Activated T-helper 1 cell treated with anti-CD3 and anti-CD28 coated beads, Interleukin-12 subunit alpha, Interleukin-12 subunit beta, Interleukin-2, Interleukin-4 antibody, amounts not matched to agents 30 ng/mL and 10 ng/mL and 1 ng/mL, durations not matched to agents 14 hours and 24 hours and 36 hours (primary cell): Measurements from ENCODE around the gene TRMT1L. TPM values are rescaled to one million over a fixed set of nuclear protein-coding genes. Genes with fewer than 3 reads are reported as not detected.

Source experiments
- DNase-seq: peaks from one replicate; pipeline ENCODE4 v3.0.0; 2021; ENCODE audit warnings: low spot score
- H3K27ac Mint-ChIP-seq: one replicate; pipeline ENCODE4 v1.8.0; 2021; ENCODE audit warnings: mild to moderate bottlenecking, mixed read lengths
- H3K27me3 Mint-ChIP-seq: one replicate; pipeline ENCODE4 v1.8.0; 2022; ENCODE audit warnings: mild to moderate bottlenecking, moderate library complexity, mixed read lengths; ENCODE audit not compliant: insufficient read depth
- H3K36me3 Mint-ChIP-seq: one replicate; pipeline ENCODE4 v1.8.0; 2021; ENCODE audit warnings: low read depth, mixed read lengths
- H3K4me1 Mint-ChIP-seq: one replicate; pipeline ENCODE4 v1.8.0; 2021; ENCODE audit warnings: low read depth, mixed read lengths
- H3K4me3 Mint-ChIP-seq: one replicate; pipeline ENCODE4 v1.8.0; 2021; ENCODE audit warnings: mild to moderate bottlenecking, moderate library complexity, mixed read lengths
- H3K9me3 Mint-ChIP-seq: one replicate; pipeline ENCODE4 v1.8.0; 2021; ENCODE audit warnings: mixed read lengths
- intact Hi-C: fragments of 100-400 bp; cut with micrococcal nuclease; formaldehyde crosslinking; loops from one replicate; pipeline ENCODE4 v1.15.1; 2024
- total RNA-seq: library from RNA; stranded (reverse); gene quantifications from 2 replicates; pipeline ENCODE4 v1.2.3, GENCODE V29; 2022

TRMT1L gene
- total RNA-seq, 1 donor from 2014 or later = 16.7 TPM

DNA sequence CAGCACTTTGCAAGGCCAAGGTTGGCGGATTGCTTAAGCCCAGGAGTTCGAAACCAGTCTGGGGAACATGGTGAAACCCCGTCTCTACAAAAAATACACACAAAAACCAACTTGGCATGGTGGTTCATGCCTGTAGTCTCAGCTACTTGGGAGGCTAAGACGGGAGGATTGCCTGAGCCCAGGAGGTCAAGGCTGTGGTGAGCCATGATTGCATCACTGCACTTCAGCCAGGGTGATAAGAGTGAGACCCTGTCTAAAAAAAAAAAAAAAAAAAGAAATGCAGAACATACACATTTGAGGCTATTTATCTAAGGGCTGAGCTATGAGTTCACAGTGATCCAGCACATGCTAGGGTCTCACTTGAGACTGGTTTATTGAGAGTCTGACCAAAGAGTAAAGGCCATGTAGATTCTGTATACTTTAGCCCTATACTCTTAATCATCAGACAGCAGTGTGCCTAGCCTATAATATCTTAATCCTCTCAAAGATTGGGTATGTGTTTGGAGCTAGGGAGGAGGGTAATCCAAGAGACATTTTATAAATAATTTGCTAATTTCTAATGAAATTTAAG is 87.5 kb downstream of the TRMT1L start:
- no peak overlapping the region for H3K4me3 Mint-ChIP-seq
- H3K27me3 Mint-ChIP-seq = no peaks in the 10 kb centered on the region
- H3K36me3 Mint-ChIP-seq = peaks cover 13% of the 10 kb centered on the region
- no peak overlapping the region for H3K27ac Mint-ChIP-seq
- DNase-seq = no peak
- H3K9me3 Mint-ChIP-seq = peaks cover 7% of the 10 kb centered on the region
- intact Hi-C loops = no loop called here
- no peaks in the 10 kb centered on the region for H3K4me1 Mint-ChIP-seq

DNA sequence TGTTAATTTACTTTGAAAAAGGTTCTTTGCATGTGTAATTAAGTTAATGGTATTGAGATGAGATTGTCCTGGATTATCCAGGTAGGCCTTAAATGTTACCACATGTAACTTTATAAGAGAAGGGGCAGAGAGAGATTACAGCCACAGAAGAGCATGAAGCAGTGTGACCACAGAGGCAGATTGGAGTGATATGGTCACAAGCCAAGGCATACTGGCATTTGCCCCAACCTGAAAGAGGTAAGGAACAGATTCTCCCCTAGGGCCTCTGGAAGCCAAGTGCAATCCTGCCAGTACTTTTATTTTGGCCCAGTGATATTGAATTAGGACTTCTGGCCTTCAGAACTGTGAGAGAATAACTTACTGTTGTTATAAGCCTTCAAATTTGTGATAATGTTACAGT is 88.4 kb downstream of the TRMT1L start:
- Mint-ChIP-seq H3K27me3 (no peaks in the 10 kb centered on the region), H3K36me3 (peaks cover 13% of the 10 kb centered on the region), H3K4me1 (no peaks in the 10 kb centered on the region), H3K27ac (no peak overlapping the region), H3K4me3 (no peak overlapping the region), H3K9me3 (peaks cover 7% of the 10 kb centered on the region)
- intact Hi-C loops = no loop called here
- no peak for DNase-seq

Other genes starting within 250 kb of the TRMT1L start
- gene NIBAN1, start 182.4 kb downstream of the TRMT1L start, total RNA-seq = 17.3 and 19.0 TPM in 2 replicates
- gene RNF2, start 111.4 kb downstream of the TRMT1L start, total RNA-seq = 24.1 and 24.4 TPM in 2 replicates
- 1.3 and 2.3 TPM in 2 replicates for gene SWT1, start 214 bp upstream of the TRMT1L start, total RNA-seq
- 207 and 225 TPM in 2 replicates for gene IVNS1ABP, start 160.3 kb upstream of the TRMT1L start, total RNA-seq